Activated B cell treated with CpG ODN at 0.5 μM for 24 hours (primary cell): ENCODE results near the gene DYDC1. TPM values are rescaled to one million over a fixed set of nuclear protein-coding genes. Genes with fewer than 3 reads are reported as not detected.

Source experiments
- ATAC-seq: fragments of 200-7000 bp; cut with Tn5 transposase; one replicate; pipeline ENCODE4 v1.10.0; 2021; ENCODE audit warnings: low read depth, mild to moderate bottlenecking, moderate library complexity
- CTCF ChIA-PET: fragments of 350-600 bp; sonication (Branson Sonifier 250); formaldehyde crosslinking; loops from one replicate; lab custom pipeline; 2021; ENCODE audit warnings: antibody characterized with exemption; lab: Charles Lee
- POLR2A ChIA-PET: fragments of 350-600 bp; sonication (Branson Sonifier 250); formaldehyde crosslinking; loops from one replicate; lab custom pipeline; 2021; ENCODE audit warnings: antibody characterized with exemption; lab: Charles Lee
- DNase-seq: peaks from one replicate; pipeline ENCODE4 v3.0.0; 2022
- H3K27ac Mint-ChIP-seq: one replicate; pipeline ENCODE4 v1.8.0; 2020; ENCODE audit warnings: mixed read lengths
- H3K27me3 Mint-ChIP-seq: one replicate; pipeline ENCODE4 v1.8.0; 2021; ENCODE audit warnings: mixed read lengths
- H3K36me3 Mint-ChIP-seq: one replicate; pipeline ENCODE4 v1.8.0; 2021; ENCODE audit warnings: low read depth, mixed read lengths
- H3K4me1 Mint-ChIP-seq: one replicate; pipeline ENCODE4 v1.8.0; 2021; ENCODE audit warnings: mixed read lengths
- H3K4me3 Mint-ChIP-seq: one replicate; pipeline ENCODE4 v1.8.0; 2020; ENCODE audit warnings: mild to moderate bottlenecking, mixed read lengths
- H3K9me3 Mint-ChIP-seq: one replicate; pipeline ENCODE4 v1.8.0; 2020; ENCODE audit warnings: mixed read lengths
- intact Hi-C: fragments of 100-400 bp; cut with micrococcal nuclease; formaldehyde crosslinking; loops from one replicate; pipeline ENCODE4 v1.15.1; 2024
- total RNA-seq: library from RNA; stranded (reverse); gene quantifications from 2 replicates; pipeline ENCODE4 v1.2.3, GENCODE V29; 2022
- TF ChIP-seq, protein P1 (sequence below): fragments of 200-600 bp; IDR thresholded peaks from one replicate; pipeline ENCODE4 v1.8.0; 2022; ENCODE audit warnings: antibody characterized with exemption, mild to moderate bottlenecking

The DYDC1 gene
- total RNA-seq, 1 donor from 2014 or later: not detected

DNA sequence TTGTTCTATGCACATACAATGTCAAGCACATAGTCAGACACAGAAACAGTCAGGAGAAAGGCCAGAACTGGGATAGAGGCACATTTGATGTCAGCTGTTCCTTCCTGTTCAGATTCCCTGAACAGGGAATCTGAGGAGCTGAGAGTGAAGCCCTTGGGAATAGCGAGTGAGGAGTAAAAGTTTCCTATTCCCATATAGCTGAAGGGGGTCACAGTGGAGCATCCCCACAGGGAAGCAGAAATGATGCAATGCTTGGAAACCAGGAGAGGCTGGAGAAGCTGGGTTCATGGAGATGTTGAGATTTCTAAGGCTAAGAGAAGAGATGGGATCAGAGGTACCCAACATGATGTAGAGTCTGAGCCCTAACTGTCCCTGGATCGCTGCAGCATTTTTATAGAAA lies 40.5 kb upstream of the DYDC1 start:
- no peak for DNase-seq
- ATAC-seq: no peak
- no peak overlapping the region for H3K27ac Mint-ChIP-seq
- TF ChIP-seq, protein P1, sequence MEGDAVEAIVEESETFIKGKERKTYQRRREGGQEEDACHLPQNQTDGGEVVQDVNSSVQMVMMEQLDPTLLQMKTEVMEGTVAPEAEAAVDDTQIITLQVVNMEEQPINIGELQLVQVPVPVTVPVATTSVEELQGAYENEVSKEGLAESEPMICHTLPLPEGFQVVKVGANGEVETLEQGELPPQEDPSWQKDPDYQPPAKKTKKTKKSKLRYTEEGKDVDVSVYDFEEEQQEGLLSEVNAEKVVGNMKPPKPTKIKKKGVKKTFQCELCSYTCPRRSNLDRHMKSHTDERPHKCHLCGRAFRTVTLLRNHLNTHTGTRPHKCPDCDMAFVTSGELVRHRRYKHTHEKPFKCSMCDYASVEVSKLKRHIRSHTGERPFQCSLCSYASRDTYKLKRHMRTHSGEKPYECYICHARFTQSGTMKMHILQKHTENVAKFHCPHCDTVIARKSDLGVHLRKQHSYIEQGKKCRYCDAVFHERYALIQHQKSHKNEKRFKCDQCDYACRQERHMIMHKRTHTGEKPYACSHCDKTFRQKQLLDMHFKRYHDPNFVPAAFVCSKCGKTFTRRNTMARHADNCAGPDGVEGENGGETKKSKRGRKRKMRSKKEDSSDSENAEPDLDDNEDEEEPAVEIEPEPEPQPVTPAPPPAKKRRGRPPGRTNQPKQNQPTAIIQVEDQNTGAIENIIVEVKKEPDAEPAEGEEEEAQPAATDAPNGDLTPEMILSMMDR: no peak
- intact Hi-C loops: no loop called here
- H3K36me3 Mint-ChIP-seq: no peaks in the 10 kb centered on the region
- ChIA-PET POLR2A (no interaction called here), CTCF (interaction anchor here (1.8 kb wide), 1 partner anchor 109 kb away, joined by 7 read pairs; no protein-coding TSS in a partner anchor)
- H3K9me3 Mint-ChIP-seq: no peaks in the 10 kb centered on the region
- H3K4me1 Mint-ChIP-seq: no peaks in the 10 kb centered on the region
- H3K4me3 Mint-ChIP-seq: no peak overlapping the region
- H3K27me3 Mint-ChIP-seq: peaks cover 8% of the 10 kb centered on the region

- no peak for DNase-seq
- TF ChIP-seq, protein P1: no peak
- no peak overlapping the region for H3K4me3 Mint-ChIP-seq
- ChIA-PET CTCF (no interaction called here), POLR2A (no interaction called here)
- no peaks in the 10 kb centered on the region for H3K36me3 Mint-ChIP-seq
- peaks cover 16% of the 10 kb centered on the region for H3K27me3 Mint-ChIP-seq
- H3K27ac Mint-ChIP-seq: no peak overlapping the region
- H3K4me1 Mint-ChIP-seq: no peaks in the 10 kb centered on the region
- intact Hi-C loops: no loop called here
- H3K9me3 Mint-ChIP-seq: no peaks in the 10 kb centered on the region
- ATAC-seq: no peak
Observed at GRCh38 chr10:80394358-80394916, 37.9 kb upstream of the DYDC1 start.

DNA sequence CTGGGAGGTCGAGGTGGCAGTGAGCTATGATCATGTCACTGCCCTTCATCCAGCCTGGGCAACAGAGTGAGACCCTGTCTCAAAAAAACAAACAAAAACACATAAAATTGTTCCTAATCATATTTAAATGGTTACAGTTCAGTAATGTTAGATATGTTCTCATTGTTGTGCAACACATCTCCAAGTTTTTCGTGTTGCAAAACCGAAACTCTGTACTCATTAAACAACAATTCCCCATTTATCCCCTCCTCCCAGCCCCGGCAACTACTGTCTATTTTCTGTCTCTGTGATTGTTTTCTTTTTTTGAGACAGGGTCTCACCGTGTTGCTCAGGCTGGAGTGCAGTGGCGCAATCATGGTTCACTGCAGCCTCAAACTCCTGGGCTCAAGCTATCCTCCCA lies 35.7 kb upstream of the DYDC1 start:
- CTCF ChIA-PET: no interaction called here
- Mint-ChIP-seq H3K4me3 (no peak overlapping the region), H3K27ac (no peak overlapping the region), H3K9me3 (no peaks in the 10 kb centered on the region), H3K36me3 (no peaks in the 10 kb centered on the region), H3K27me3 (peaks cover 16% of the 10 kb centered on the region), H3K4me1 (no peaks in the 10 kb centered on the region)
- DNase-seq: no peak
- TF ChIP-seq, protein P1: no peak
- no peak for ATAC-seq
- POLR2A ChIA-PET: no interaction called here
- intact Hi-C loops: no loop called here

DNA sequence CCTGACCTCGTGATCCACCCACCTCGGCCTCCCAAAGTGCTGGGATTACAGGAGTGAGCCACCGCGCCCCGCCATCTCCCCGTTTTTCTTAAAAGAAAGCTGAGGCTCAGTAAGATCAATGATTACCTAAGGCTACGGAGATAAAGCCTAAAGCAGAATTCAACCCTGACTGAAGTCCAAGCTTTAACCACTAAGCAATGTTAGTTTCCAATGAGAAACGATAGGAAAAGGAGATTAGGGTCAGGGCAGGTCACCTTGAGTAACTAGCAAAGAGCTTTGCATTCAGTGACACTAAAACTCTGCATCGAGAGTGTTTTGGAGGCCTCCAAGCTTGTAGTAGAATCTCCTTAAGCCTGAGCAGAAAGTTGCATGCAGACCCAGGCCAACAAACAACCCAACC lies 34.2 kb upstream of the DYDC1 start:
- H3K4me3 Mint-ChIP-seq: no peak overlapping the region
- H3K36me3 Mint-ChIP-seq: no peaks in the 10 kb centered on the region
- CTCF ChIA-PET: interaction anchor here (1.8 kb wide), 1 partner anchor 115 kb away, joined by 6 read pairs; no protein-coding TSS in a partner anchor
- DNase-seq: no peak
- intact Hi-C loops: no loop called here
- no peaks in the 10 kb centered on the region for H3K4me1 Mint-ChIP-seq
- H3K9me3 Mint-ChIP-seq: no peaks in the 10 kb centered on the region
- POLR2A ChIA-PET: no interaction called here
- TF ChIP-seq, protein P1: no peak
- H3K27ac Mint-ChIP-seq: no peak overlapping the region
- peaks cover 16% of the 10 kb centered on the region for H3K27me3 Mint-ChIP-seq
- ATAC-seq: no peak

GRCh38 chr10:80382989-80383388 lies 26.4 kb upstream of the DYDC1 start:
- peak; percentile 40 for ATAC-seq
- intact Hi-C loops: loop anchor here (1.0 to 2.0 kb wide), 3 partner anchors 62 to 636 kb away; no protein-coding TSS in a partner anchor
- Mint-ChIP-seq H3K4me1 (peaks cover 7% of the 10 kb centered on the region), H3K9me3 (no peaks in the 10 kb centered on the region), H3K4me3 (no peak overlapping the region), H3K27ac (no peak overlapping the region), H3K36me3 (no peaks in the 10 kb centered on the region), H3K27me3 (peaks cover 6% of the 10 kb centered on the region)
- TF ChIP-seq, protein P1: no peak
- ChIA-PET POLR2A (interaction anchor here (0.6 kb wide), 1 partner anchor 98 kb away, joined by 4 read pairs; no protein-coding TSS in a partner anchor), CTCF (interaction anchor here (0.6 to 12.9 kb wide), 13 partner anchors 25 to 542 kb away, joined by 3 to 210 read pairs (median 4); no protein-coding TSS in a partner anchor)
- DNase-seq: no peak
